Measurements from ENCODE around the gene CLEC4F. TPM values are rescaled to one million over a fixed set of nuclear protein-coding genes. Genes with fewer than 3 reads are reported as not detected.

Gene CLEC4F
- total RNA-seq, 2 donors from 2014 or later: 0.54 TPM; not detected in 1

DNA sequence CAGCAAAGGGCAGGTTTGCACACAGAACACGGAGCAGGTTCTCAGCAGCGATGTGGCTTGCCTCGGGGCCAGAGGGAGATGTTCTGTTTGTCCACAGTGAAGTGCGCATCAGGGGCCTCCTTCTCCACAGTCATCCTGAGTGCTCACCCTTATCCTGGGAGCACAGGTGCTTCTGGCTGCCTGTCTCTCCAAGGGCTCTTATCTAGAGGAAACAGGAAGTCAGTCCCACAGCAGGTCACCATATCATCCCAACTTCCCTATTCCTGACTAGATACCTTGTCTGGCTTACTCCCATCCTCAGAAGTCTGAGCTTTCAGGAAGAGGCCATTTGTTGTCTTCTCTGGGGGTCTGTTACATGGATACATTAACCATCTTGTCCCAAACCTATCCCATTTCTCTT, 15.2 kb upstream of the CLEC4F start, which contains the start of gene CD207:
Gene CD207 (minus strand): TSS at position 174 of the 400 bp plus-strand sequence. CDS start 40 bp downstream, at position 134.
- Histone ChIP-seq H3K27ac (no peak within 1 kb of the TSS), H3K9me3 (no peaks in the 10 kb centered on the region), H3K27me3 (replicated peaks; ENCODE audit: insufficient read depth) (no peaks in the 10 kb centered on the region), H3K4me1 (ENCODE audit: control insufficient read depth in 1 of 2, low read depth in 2 of 2) (no peaks in the 10 kb centered on the region), H3K4me3 (no peak within 1 kb of the TSS), H3K36me3 (no peaks in the 10 kb centered on the region)
- DNase-seq (ENCODE audit: low spot score): no peak
- no peak for ATAC-seq (ENCODE audit: insufficient number of reproducible peaks, low FRiP score, low read depth)
- TF ChIP-seq, protein P1, sequence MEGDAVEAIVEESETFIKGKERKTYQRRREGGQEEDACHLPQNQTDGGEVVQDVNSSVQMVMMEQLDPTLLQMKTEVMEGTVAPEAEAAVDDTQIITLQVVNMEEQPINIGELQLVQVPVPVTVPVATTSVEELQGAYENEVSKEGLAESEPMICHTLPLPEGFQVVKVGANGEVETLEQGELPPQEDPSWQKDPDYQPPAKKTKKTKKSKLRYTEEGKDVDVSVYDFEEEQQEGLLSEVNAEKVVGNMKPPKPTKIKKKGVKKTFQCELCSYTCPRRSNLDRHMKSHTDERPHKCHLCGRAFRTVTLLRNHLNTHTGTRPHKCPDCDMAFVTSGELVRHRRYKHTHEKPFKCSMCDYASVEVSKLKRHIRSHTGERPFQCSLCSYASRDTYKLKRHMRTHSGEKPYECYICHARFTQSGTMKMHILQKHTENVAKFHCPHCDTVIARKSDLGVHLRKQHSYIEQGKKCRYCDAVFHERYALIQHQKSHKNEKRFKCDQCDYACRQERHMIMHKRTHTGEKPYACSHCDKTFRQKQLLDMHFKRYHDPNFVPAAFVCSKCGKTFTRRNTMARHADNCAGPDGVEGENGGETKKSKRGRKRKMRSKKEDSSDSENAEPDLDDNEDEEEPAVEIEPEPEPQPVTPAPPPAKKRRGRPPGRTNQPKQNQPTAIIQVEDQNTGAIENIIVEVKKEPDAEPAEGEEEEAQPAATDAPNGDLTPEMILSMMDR (IDR thresholded peaks at IDR 0.05): no peak

DNA sequence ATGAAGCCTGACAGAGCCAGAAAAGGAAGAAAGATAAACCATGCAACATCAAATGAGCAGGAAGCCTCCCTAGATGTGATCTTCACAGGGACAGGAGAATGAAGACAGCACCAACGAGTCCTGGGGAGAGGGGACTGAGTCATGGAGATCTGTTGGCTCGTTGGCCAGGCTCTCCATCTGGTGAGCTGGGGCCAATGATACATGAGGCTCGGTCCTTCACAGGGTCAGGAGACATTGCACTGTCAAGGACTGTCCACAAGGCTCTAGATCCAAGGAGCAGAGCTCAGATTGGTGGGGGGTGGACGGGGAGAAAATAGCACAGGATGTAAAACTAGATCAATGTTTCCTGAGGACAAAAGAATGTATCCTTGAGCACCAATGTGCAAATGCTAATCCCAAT, 14.5 kb upstream of the CLEC4F start:
- Histone ChIP-seq H3K9me3 (no peaks in the 10 kb centered on the region), H3K27me3 (replicated peaks; ENCODE audit: insufficient read depth) (no peaks in the 10 kb centered on the region), H3K4me1 (ENCODE audit: control insufficient read depth in 1 of 2, low read depth in 2 of 2) (no peaks in the 10 kb centered on the region), H3K27ac (no peak overlapping the region), H3K4me3 (no peak overlapping the region), H3K36me3 (no peaks in the 10 kb centered on the region)
- DNase-seq (ENCODE audit: low spot score): no peak
- no peak for ATAC-seq (ENCODE audit: insufficient number of reproducible peaks, low FRiP score, low read depth)
- TF ChIP-seq, protein P1 (IDR thresholded peaks at IDR 0.05): no peak

DNA sequence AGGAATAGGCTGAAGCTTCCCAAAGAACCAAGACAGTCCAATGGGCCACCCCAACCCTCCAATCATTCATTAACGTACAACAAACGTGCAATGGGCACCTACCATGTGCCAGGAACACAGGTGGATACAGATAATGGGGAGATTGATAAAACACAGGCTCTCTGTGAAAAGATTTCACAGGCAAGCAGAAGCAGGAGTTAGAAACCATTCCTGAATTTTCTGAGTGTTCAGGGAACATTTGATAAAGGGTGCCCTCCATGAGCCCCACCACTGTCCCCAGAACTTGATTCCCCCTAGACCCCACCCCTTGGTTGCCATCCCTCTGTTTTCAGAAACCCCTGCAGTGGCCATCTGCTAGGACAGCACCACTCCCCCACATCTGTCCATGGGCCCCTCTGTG, 13.7 kb upstream of the CLEC4F start:
- H3K36me3 ChIP-seq: no peaks in the 10 kb centered on the region
- ATAC-seq (ENCODE audit: insufficient number of reproducible peaks, low FRiP score, low read depth) (no peak), DNase-seq (ENCODE audit: low spot score) (no peak)
- no peak overlapping the region for H3K27ac ChIP-seq
- H3K4me1 ChIP-seq (ENCODE audit: control insufficient read depth in 1 of 2, low read depth in 2 of 2): no peaks in the 10 kb centered on the region
- TF ChIP-seq, protein P1 (IDR thresholded peaks at IDR 0.05): no peak
- H3K9me3 ChIP-seq: no peaks in the 10 kb centered on the region
- H3K4me3 ChIP-seq: no peak overlapping the region
- no peaks in the 10 kb centered on the region for H3K27me3 ChIP-seq (replicated peaks; ENCODE audit: insufficient read depth)

DNA sequence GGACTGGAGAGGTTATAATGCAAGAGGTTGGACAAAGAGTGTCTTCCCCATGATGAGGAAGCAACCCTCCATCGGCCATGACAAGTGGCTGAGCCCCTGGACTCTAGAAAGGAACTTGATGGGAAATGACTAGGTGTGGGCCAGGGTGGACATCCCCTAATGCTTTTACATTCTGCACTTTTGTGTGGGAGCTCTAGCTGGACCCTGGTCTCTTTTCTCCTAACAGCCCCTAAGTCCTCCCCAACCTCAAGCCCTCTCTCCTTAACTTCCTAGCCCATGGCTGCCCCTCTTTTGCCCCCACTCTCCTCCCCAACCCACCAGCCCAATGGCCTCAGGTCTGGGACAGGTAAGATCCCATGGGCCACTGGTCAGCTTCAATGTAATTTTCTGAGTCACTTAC, 12.8 kb upstream of the CLEC4F start:
- no peaks in the 10 kb centered on the region for H3K36me3 ChIP-seq
- no peak overlapping the region for H3K4me3 ChIP-seq
- ATAC-seq (ENCODE audit: insufficient number of reproducible peaks, low FRiP score, low read depth): no peak
- H3K4me1 ChIP-seq (ENCODE audit: control insufficient read depth in 1 of 2, low read depth in 2 of 2): no peaks in the 10 kb centered on the region
- no peak for DNase-seq (ENCODE audit: low spot score)
- TF ChIP-seq, protein P1 (IDR thresholded peaks at IDR 0.05): no peak
- no peak overlapping the region for H3K27ac ChIP-seq
- no peaks in the 10 kb centered on the region for H3K27me3 ChIP-seq (replicated peaks; ENCODE audit: insufficient read depth)
- no peaks in the 10 kb centered on the region for H3K9me3 ChIP-seq

DNA sequence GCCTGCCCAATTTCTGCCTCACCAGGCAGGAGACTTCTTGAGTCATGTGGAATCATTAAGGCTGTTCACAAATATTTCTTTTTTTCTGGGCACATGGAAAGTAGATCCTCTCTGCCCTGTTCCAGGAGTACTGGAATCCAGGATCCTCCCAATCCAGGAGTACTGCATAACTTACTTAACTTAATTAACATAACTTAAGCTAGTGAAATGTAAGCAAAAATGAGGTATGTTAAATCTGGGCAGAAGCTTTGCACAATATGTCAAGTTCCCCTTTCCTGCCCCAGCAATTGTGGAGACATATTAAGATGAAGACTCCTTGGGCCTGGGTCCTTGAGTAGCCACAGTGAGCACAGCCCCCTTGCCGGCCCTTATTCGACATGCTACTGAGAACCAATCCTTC, 12.0 kb upstream of the CLEC4F start:
- ATAC-seq (ENCODE audit: insufficient number of reproducible peaks, low FRiP score, low read depth): no peak
- no peaks in the 10 kb centered on the region for H3K27me3 ChIP-seq (replicated peaks; ENCODE audit: insufficient read depth)
- no peak overlapping the region for H3K4me3 ChIP-seq

More for the DNA sequence above, 12.0 kb upstream of the CLEC4F start:
- no peak for DNase-seq (ENCODE audit: low spot score)
- TF ChIP-seq, protein P1 (IDR thresholded peaks at IDR 0.05): no peak
- no peaks in the 10 kb centered on the region for H3K9me3 ChIP-seq
- H3K27ac ChIP-seq: no peak overlapping the region
- no peaks in the 10 kb centered on the region for H3K36me3 ChIP-seq
- H3K4me1 ChIP-seq (ENCODE audit: control insufficient read depth in 1 of 2, low read depth in 2 of 2): no peaks in the 10 kb centered on the region

Measured in thoracic aorta (tissue), 2 donors.